Measurements from ENCODE around the gene GNB5.

Gene GNB5

GRCh38 chr15:52207191-52207590 is 16.0 kb upstream of the GNB5 start:
- no peak for DNase-seq (ENCODE audit: low spot score)

GRCh38 chr15:52206446-52206845 is 15.3 kb upstream of the GNB5 start:
- no peak for DNase-seq (ENCODE audit: low spot score)

GRCh38 chr15:52204657-52205056 is 13.5 kb upstream of the GNB5 start:
- DNase-seq (ENCODE audit: low spot score), result no peak

- DNase-seq (ENCODE audit: low spot score), result no peak
Observed at GRCh38 chr15:52200831-52201365, 9.7 kb upstream of the GNB5 start.

- no peak for DNase-seq (ENCODE audit: low spot score)
Observed at GRCh38 chr15:52199271-52199670, 8.1 kb upstream of the GNB5 start.

- DNase-seq (ENCODE audit: low spot score), result no peak
Observed at GRCh38 chr15:52196891-52197290, 5.7 kb upstream of the GNB5 start.

GRCh38 chr15:52193791-52194190 is 2.6 kb upstream of the GNB5 start:
- DNase-seq (ENCODE audit: low spot score), result no peak

GRCh38 chr15:52193321-52193720 is 2.1 kb upstream of the GNB5 start:
- DNase-seq (ENCODE audit: low spot score), result no peak

GRCh38 chr15:52186651-52187486 is 4.3 kb downstream of the GNB5 start:
- no peak for DNase-seq (ENCODE audit: low spot score)

GRCh38 chr15:52185151-52185561 is 6.0 kb downstream of the GNB5 start:
- no peak for DNase-seq (ENCODE audit: low spot score)

GRCh38 chr15:52184721-52185120 is 6.5 kb downstream of the GNB5 start:
- DNase-seq (ENCODE audit: low spot score), result no peak

- DNase-seq (ENCODE audit: low spot score), result peak; percentile 20
Observed at GRCh38 chr15:52183562-52184173, 7.5 kb downstream of the GNB5 start.

GRCh38 chr15:52181938-52182780 is 9.0 kb downstream of the GNB5 start:
- no peak for DNase-seq (ENCODE audit: low spot score)

- no peak for DNase-seq (ENCODE audit: low spot score)
Observed at GRCh38 chr15:52180851-52181450, 10.2 kb downstream of the GNB5 start.

- peak; percentile 12 for DNase-seq (ENCODE audit: low spot score)
Observed at GRCh38 chr15:52180196-52180835, 10.9 kb downstream of the GNB5 start.

GRCh38 chr15:52179278-52180195 is 11.7 kb downstream of the GNB5 start:
- DNase-seq (ENCODE audit: low spot score), result peak; percentile 86

GRCh38 chr15:52178765-52179164 is 12.4 kb downstream of the GNB5 start:
- DNase-seq (ENCODE audit: low spot score), result no peak

- no peak for DNase-seq (ENCODE audit: low spot score)
Observed at GRCh38 chr15:52172869-52173268, 18.3 kb downstream of the GNB5 start.

- no peak for DNase-seq (ENCODE audit: low spot score)
Observed at GRCh38 chr15:52171807-52172206, 19.4 kb downstream of the GNB5 start.

GRCh38 chr15:52171386-52171785 is 19.8 kb downstream of the GNB5 start:
- DNase-seq (ENCODE audit: low spot score), result peak; percentile 19
